ENCODE measurements around the gene CLEC17A. TPM values are rescaled to one million over a fixed set of nuclear protein-coding genes. Genes with fewer than 3 reads are reported as not detected.
"Not testable (repeated sequence)": the region's sequence is repeated elsewhere in the genome, so short reads cannot be mapped to it uniquely, and the experiment has no call there.

Gene CLEC17A
- polyA plus RNA-seq, 3 donors: 0.11 to 0.44 (median 0.16) TPM

GRCh38 chr19:14556662-14557188 lies 26.2 kb upstream of the CLEC17A start:
- peak in 6 of 11 donors; percentile 40 to 66 (median 54) for DNase-seq (ENCODE audit: extremely low read depth in 1 of 11, low read depth in 9 of 11, low spot score in 4 of 11)

GRCh38 chr19:14558370-14559066 lies 24.4 kb upstream of the CLEC17A start:
- no peak for DNase-seq (ENCODE audit: extremely low read depth in 1 of 11, low read depth in 9 of 11, low spot score in 4 of 11)

- no peak for DNase-seq (ENCODE audit: extremely low read depth in 1 of 11, low read depth in 9 of 11, low spot score in 4 of 11)
Observed at GRCh38 chr19:14559916-14560775, 22.7 kb upstream of the CLEC17A start.

DNA sequence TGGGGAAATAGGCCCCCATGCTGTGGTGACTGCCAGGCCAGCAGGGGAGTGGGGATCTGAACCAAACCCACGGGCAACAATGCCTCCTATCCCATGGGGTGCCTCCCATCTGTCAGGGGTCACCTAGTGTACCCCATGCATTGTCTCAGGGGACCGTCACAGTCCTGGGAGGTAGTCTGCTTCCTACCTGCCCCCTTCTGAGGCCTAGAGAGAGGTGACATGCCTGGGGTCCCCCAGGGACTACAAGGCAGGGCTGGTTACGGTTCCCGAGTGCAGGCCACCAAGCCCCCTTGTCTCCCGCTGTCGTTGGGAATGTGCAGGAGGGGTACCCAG lies 22.1 kb upstream of the CLEC17A start:
- DNase-seq (ENCODE audit: extremely low read depth in 1 of 11, low read depth in 9 of 11, low spot score in 4 of 11): no peak

DNA sequence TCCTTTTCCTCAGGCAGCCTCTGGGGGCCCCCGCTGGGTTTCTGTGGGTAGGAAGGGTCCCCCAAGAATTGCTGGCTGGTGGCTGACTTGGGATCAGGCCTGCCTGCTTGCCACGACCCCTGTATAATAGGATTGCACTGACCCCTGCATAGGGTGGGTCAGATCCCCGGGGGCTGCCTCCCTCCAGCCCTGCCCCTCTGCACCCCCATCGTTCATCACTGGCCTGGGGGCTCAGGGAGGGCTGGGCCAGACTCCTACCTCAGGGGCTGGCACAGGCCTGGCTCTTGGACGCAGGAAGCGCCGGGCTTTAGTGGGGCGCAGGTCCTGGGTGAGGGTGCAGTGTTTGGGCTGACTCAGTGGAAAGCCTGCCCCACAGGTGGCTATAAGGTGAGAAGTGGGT lies 21.6 kb upstream of the CLEC17A start:
- DNase-seq (ENCODE audit: extremely low read depth in 1 of 11, low read depth in 9 of 11, low spot score in 4 of 11): no peak

DNA sequence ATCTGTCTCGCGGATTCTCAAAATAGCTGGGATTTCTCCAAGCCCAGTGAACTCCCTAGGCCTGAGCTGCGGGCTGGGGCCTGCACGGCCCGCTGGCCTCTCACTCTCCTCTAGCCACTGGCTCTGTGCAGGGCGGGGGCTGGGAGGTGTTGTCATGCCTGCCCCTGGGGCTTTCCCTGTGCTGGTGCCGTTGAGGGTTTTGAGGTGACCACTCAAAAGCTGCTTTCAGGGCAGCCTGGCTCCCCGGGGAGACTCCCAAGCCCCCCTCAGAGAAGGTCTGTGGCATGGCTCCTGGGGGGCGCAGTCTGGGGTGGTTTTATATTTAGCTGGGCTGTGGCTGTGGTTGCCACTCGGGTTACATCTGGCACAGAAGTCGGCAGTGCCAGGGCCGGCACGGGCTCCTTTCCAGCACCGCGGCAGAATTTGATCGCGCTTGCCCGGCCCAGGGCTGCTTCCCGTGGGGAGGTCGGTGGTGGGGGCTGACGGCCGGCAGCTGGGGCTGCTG lies 21.0 kb upstream of the CLEC17A start:
- peak in 1 of 11 donors; percentile 11 for DNase-seq (ENCODE audit: extremely low read depth in 1 of 11, low read depth in 9 of 11, low spot score in 4 of 11)

DNA sequence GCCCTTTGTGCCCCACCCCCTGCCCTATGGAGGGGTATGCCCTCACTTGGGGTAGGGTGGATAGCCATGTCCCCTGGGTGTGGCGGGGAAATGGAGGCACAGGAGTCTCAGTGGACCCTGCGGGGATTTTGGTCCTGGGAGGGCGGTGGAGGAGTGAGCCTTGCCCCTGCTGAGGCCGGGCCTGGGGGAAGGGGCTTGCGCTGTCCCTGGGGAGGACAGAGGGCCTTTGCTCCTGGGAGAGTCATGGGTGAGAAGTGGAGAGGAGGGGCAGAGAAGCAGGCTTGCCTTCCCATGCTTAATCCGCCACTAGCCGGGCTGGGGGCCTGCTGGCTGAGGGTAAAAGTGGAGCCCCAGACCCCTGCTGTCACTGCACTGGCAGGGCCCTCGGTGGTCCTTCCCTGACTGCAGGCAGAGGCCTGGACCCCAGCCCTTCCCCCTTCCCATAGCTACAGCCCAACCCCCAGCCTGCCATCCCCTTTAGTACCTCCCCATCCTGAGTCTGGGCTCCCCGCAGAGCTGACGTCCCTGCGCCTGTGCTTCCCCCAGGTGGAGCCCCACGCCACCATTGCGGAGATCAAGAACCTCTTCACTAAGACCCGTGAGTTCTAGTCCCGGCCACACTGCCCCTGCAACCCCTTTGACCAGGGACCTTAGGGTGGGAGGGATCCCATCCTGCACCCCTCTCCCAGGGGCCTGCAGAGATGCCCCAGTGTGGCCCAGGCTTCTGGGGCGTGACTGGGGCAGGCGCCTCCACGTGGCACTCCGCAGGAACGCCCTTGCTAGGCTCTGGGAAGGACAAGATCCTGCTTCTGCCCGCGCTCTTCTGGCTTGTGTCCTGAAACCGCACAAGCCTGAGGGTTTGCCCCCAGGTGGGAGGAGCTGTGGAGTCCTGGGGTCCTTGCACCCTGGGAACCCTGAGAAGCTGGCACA lies 20.0 kb upstream of the CLEC17A start:
- DNase-seq (ENCODE audit: extremely low read depth in 1 of 11, low read depth in 9 of 11, low spot score in 4 of 11): no peak

- DNase-seq (ENCODE audit: extremely low read depth in 1 of 11, low read depth in 9 of 11, low spot score in 4 of 11): no peak
Observed at GRCh38 chr19:14563590-14563926, 19.3 kb upstream of the CLEC17A start.

- no peak for DNase-seq (ENCODE audit: extremely low read depth in 1 of 11, low read depth in 9 of 11, low spot score in 4 of 11)
Observed at GRCh38 chr19:14563989-14564651, 18.8 kb upstream of the CLEC17A start.

GRCh38 chr19:14564652-14565297 lies 18.1 kb upstream of the CLEC17A start:
- not testable (repeated sequence) for DNase-seq (ENCODE audit: extremely low read depth in 1 of 11, low read depth in 9 of 11, low spot score in 4 of 11)

- no peak for DNase-seq (ENCODE audit: extremely low read depth in 1 of 11, low read depth in 9 of 11, low spot score in 4 of 11)
Observed at GRCh38 chr19:14565298-14565679, 17.6 kb upstream of the CLEC17A start.

DNA sequence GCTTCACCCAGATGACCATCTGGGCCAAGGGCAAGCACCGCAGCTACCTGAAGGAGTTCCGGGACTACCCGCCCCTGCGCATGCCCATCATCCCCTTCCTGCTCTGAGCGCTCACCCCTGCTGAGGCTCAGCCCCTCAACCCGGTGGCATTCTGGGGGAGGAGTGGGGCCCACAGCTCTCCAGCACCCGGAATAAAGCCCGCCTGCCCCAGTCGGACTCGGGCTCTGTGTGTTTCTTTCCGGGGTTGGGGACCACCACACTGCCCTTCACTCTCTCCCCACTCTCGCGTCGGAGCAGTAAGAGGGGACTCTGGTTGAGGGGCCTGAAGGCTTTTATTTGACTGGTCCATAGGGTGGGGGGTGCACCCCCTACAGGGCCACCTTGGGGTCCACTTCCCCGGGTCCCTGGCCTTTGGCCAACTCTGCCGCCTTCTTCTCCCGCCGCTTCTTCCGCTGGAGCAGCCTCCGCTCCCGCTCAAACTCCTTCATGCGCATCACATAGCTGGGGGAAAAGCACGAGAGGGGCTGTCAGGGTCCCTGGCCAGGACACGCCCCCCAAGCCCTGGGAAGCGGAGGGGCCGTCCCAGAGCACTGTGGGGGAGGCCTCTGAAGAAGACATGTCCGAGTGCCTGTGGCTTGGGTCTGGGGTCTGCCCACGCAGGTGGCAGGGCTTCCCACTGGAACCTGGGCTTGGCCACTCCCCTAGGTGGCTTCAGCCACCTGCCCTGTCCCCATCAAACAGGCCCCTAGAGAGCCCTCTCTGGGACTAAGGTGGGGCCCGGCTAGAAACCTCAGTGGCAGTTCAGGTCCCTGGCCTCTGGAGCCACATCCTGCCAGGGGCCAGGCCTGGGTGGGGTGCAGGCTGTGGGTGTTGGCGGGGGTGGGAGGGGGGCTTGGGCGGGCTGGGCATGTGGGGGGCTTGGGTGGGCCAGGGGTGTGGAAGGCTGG lies 16.8 kb upstream of the CLEC17A start:
- no peak for DNase-seq (ENCODE audit: extremely low read depth in 1 of 11, low read depth in 9 of 11, low spot score in 4 of 11)

GRCh38 chr19:14566712-14567077 lies 16.2 kb upstream of the CLEC17A start:
- no peak for DNase-seq (ENCODE audit: extremely low read depth in 1 of 11, low read depth in 9 of 11, low spot score in 4 of 11)

GRCh38 chr19:14567079-14567478 lies 15.8 kb upstream of the CLEC17A start:
- DNase-seq (ENCODE audit: extremely low read depth in 1 of 11, low read depth in 9 of 11, low spot score in 4 of 11): no peak

DNA sequence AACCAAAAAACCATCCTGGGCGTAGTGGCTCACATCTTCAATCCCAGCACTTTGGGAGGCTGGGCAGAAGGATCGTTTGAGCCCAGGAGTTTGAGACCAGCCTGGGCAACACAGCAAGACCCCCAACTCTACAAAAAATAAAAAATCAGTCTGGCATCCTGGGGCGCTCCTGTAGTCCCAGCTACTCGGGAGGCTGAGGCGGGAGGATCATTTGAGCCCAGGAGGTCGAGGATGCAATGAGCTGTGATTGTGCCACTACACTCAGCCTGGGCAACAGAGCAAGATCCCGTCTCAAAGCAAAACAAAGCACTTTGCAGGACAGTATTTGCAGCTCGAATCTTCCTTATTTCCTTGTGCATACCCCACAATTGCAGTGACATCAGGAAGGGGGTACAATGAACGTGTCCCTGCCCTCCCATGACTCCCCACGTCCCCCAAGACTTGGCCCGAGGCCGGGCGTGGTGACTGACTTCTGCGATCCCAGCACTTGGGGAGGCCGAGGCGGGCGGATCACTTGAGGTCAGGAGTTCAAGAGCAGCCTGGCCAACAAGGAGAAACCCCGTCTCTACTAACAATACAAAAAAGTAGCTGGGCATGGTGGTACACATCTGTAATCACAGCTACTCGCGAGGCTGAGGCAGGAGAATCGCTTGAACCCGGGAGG lies 11.9 kb upstream of the CLEC17A start:
- DNase-seq (ENCODE audit: extremely low read depth in 1 of 11, low read depth in 9 of 11, low spot score in 4 of 11): no peak

GRCh38 chr19:14571695-14572490 lies 11.0 kb upstream of the CLEC17A start, which contains the start of gene NDUFB7:
Gene NDUFB7, minus strand, starts transcription at chr19:14572066. Its CDS starts 66 bp downstream, at chr19:14572000.
- peak; percentile 74 to 92 (median 85) for DNase-seq (ENCODE audit: extremely low read depth in 1 of 11, low read depth in 9 of 11, low spot score in 4 of 11)
